Pulmonary artery endothelial cell (primary cell): Measurements from ENCODE around the gene PAPPA2. TPM values are rescaled to one million over a fixed set of nuclear protein-coding genes. Genes with fewer than 3 reads are reported as not detected.
"Not testable (repeated sequence)": the region's sequence is repeated elsewhere in the genome, so short reads cannot be mapped to it uniquely, and the experiment has no call there.

Source experiments
- DNase-seq: peaks from one replicate; pipeline ENCODE4 v3.0.0-alpha.2; 2011; ENCODE audit warnings: low read depth, low spot score
- total RNA-seq: library from RNA; depleted of rRNA; stranded (reverse); fragments of >200 nt; gene quantifications from 2 replicates; pipeline ENCODE4 v1.2.3, GENCODE V29; 2014

PAPPA2 gene, protein sequence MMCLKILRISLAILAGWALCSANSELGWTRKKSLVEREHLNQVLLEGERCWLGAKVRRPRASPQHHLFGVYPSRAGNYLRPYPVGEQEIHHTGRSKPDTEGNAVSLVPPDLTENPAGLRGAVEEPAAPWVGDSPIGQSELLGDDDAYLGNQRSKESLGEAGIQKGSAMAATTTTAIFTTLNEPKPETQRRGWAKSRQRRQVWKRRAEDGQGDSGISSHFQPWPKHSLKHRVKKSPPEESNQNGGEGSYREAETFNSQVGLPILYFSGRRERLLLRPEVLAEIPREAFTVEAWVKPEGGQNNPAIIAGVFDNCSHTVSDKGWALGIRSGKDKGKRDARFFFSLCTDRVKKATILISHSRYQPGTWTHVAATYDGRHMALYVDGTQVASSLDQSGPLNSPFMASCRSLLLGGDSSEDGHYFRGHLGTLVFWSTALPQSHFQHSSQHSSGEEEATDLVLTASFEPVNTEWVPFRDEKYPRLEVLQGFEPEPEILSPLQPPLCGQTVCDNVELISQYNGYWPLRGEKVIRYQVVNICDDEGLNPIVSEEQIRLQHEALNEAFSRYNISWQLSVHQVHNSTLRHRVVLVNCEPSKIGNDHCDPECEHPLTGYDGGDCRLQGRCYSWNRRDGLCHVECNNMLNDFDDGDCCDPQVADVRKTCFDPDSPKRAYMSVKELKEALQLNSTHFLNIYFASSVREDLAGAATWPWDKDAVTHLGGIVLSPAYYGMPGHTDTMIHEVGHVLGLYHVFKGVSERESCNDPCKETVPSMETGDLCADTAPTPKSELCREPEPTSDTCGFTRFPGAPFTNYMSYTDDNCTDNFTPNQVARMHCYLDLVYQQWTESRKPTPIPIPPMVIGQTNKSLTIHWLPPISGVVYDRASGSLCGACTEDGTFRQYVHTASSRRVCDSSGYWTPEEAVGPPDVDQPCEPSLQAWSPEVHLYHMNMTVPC (N-terminal part only)
- total RNA-seq, result 0.40 and 2.2 TPM in 2 replicates

GRCh38 chr1:176462674-176463378, at the start of gene PAPPA2:
TSS of gene PAPPA2 (plus strand) at chr1:176463175. CDS start at chr1:176556323, 93,148 bp downstream.
- no peak for DNase-seq

DNA sequence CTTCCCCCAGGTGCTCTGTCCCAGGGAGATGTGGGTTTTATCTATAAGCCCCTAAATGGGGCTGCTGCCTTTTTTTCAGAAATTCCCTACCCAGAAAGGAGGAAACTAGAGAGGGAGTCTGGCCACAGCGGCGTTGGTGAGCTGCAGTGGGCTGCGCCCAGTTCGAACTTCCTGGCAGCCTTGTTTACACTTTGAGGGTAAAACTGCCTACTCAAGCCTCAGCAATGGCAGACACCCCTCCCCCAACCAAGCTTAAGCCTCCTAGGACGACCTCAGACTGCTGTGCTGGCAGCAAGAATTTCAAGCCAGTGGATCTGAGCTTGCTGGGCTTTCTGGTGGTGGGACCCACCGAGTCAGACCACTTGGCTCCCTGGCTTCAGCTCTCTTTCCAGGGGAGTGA, 46.2 kb upstream of the PAPPA2 start:
- no peak for DNase-seq

- DNase-seq, result not testable (repeated sequence)
Observed at GRCh38 chr1:176419608-176420007, 43.4 kb upstream of the PAPPA2 start.

- no peak for DNase-seq
Observed at GRCh38 chr1:176434234-176434633, 28.7 kb upstream of the PAPPA2 start.

GRCh38 chr1:176436251-176436650, 26.7 kb upstream of the PAPPA2 start:
- DNase-seq, result no peak

- DNase-seq, result no peak
Observed at GRCh38 chr1:176440176-176440575, 22.8 kb upstream of the PAPPA2 start.

- DNase-seq, result no peak
Observed at GRCh38 chr1:176444286-176444685, 18.7 kb upstream of the PAPPA2 start.

DNA sequence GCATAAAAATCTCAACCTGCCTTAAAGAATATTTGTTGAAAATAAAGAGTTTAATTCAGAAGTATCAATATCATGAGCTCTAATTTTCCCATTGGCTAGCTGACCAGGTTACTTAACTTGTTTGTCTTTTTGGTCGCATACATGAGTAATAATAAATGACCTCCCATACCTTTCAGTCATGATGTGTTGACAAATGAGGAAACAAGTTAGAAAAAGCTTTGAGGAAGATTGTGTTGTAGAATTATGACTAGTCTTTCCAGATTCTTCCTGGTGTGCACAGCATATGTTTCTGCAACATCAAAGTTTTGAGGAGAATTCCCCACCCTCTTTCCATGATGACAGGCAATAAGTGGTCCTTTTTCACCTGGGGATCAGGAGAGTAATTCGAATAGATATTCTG, 17.6 kb upstream of the PAPPA2 start:
- DNase-seq, result no peak

- no peak for DNase-seq
Observed at GRCh38 chr1:176448340-176448739, 14.6 kb upstream of the PAPPA2 start.

- no peak for DNase-seq
Observed at GRCh38 chr1:176450526-176450925, 12.4 kb upstream of the PAPPA2 start.

GRCh38 chr1:176451741-176452140, 11.2 kb upstream of the PAPPA2 start:
- DNase-seq, result not testable (repeated sequence)

GRCh38 chr1:176456795-176457194, 6.2 kb upstream of the PAPPA2 start:
- no peak for DNase-seq

- no peak for DNase-seq
Observed at GRCh38 chr1:176460544-176461336, 2.2 kb upstream of the PAPPA2 start.

DNA sequence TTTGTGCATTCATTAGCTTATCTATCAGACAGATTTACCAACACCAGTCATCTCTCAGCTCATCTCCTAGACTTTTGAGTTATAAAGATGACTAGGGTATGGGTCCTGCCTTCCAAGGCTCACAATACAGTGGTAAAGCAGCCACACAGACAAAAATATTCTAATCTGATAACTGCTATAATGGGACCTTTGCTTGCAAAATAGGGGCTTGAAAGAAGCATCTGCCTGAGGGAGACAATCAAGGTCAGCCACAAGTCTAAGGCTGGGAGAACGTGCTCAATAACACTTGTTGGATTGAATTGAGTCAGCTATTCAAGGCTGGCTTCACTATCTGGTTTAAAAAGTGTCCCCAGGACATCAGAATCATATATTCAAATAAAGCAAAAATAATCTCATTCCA, 1.4 kb upstream of the PAPPA2 start:
- no peak for DNase-seq

GRCh38 chr1:176466514-176466913, 3.5 kb downstream of the PAPPA2 start:
- DNase-seq, result no peak

GRCh38 chr1:176469450-176470010, 6.6 kb downstream of the PAPPA2 start:
- no peak for DNase-seq

GRCh38 chr1:176471338-176472121, 8.6 kb downstream of the PAPPA2 start:
- DNase-seq, result no peak

DNA sequence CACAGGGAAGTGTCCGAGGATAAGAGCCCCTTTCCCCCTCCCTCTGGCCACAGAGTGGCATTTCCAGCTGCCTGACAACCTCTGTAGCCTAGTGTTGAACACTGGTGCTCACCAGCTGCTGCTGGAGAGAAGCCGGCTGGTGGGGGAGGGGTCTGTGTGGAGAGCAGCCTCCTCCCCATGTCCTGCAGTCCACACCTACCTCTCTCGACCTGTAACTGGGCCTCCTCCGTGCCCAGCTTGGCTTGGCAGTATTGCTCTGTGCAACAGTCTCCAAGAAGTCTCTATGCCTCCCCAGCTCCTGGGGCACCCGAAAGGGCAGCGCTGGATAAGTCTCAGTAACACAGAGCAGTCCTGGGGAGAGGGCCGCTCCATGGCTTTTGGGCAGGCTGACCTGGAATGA, 17.0 kb downstream of the PAPPA2 start:
- no peak for DNase-seq

GRCh38 chr1:176480750-176481149, 17.8 kb downstream of the PAPPA2 start:
- no peak for DNase-seq

DNA sequence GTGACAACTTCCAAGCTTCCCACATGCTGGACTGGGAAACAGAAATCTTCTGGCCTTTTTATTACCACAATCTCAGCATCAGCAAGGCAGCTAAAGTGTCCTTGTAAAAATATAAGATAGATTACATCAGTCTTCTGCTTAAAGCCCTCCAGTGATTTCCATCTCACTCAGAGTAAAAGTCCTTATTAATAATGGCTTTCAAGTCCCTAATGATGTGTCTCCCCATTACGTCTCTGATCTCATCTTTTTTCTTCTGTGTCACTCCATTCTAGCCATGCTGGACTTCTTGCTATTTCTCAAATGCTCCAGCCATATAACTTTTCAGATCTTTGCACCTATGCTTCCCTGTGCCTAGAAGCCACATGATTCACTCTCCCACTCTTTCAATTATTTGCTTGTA, 22.1 kb downstream of the PAPPA2 start:
- DNase-seq, result no peak
